Inflammatory macrophage (primary cell): ENCODE results near the gene CEND1.
A peak's percentile ranks its signal among the peaks of the same experiment; 100 is the strongest.

Source experiments
- DNase-seq, 2 donors: peaks; one replicate each; pipeline ENCODE4 v3.0.0-alpha.2; 2020 to 2022
- total RNA-seq, 18 experiments: gene quantifications; one replicate each; lab custom pipeline; 2026; ENCODE audit warnings: mixed read lengths in 6 of 18, inconsistent platforms in 2 of 18; lab: John Stamatoyannopoulos, UW

CEND1 gene
- total RNA-seq = 0 to 0.24 (median 0) reads per million in 18 experiments

DNA sequence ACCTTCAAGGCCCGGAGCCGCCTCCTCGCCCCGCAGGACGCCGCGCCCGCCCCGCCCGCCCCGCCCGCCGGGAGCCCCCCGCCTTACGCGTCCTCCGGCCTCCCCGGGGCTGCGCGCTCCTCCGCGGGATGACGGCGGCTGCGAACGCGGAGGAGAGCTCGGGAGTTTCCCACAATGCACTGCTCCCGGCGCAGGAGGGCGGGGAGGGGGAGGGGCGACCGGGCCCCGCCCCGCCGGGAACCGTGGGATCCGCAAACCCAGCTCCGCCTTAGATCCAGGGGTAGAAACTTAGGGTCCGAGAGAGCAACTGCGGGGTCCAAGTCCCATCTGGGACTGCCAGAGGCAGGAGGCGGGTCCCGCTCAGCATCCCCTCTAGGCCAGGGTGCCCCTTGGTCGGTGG is at the start of gene CEND1:
Gene CEND1, minus strand, starts transcription at position 148 of the 400 bp plus-strand sequence. CDS start 1,514 bp downstream, outside the sequence.
- DNase-seq = no peak

DNA sequence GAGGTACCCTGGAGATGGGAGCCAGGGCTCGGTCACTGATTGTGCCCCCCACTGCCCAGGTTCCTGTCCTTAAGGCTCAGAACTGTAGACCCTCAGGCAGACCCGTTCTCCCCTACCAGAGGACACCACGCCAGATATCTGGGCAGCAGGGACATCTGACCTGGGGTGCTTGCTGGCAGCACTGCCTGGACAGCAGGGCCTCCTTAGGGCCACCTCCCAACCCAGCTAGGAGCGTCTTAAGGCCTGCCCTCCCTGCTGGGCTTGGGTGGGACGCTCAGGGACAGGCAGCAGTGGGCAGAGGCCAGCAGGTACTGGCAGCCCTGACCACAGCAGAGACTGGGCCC is 49.4 kb upstream of the CEND1 start:
- DNase-seq = no peak

DNA sequence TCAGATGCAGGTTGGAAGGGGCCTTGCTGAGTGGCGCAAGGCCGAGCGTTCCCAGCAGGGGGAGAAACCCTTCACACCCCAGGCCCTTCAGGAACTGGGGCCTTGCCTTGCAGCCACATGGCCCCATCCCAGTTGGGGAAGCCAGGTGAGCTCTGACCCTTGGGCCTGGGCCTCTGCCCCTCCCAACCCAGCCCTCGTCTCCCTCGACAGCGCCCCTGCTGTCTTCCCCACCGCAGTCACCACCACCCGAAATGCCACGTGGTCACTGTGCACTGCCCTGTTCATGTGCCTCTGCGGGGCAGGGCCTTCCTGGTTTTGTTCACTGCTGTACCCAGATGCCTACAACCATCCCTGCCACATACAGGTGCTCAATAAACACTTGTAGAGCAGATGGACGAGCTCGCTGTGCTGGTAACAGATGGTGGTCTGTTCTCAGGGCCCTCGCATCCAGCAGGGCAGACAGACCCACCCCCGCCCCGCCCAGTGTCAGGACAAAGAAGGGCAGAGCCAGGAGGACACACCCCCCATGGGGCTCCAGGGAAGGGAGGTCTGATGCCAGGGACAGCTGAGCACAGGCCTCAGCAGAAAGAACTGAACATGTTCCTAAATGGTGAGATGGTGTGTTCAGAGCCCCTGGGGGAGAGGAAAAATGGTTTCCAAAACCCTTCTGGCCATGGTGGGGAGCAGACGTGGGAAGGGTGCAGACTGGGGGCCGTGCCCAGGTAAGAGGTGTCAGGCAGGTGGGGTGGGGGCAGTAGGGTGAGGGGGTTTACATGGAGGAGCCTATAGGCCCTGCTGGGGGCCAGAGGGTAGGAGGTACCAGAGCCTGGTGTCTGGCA is 48.8 kb upstream of the CEND1 start:
- DNase-seq = no peak

DNA sequence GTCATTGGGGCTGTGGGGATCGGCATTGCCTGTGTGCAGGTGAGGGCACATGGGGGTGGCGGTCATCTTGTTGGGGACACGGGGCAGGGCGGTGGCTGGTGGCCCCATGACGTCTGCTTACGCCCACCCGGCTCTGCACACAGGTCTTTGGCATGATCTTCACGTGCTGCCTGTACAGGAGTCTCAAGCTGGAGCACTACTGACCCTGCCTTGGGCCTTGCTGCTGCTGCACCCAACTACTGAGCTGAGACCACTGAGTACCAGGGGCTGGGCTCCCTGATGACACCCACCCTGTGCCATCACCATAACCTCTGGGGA is 48.1 kb upstream of the CEND1 start:
- no peak for DNase-seq

DNA sequence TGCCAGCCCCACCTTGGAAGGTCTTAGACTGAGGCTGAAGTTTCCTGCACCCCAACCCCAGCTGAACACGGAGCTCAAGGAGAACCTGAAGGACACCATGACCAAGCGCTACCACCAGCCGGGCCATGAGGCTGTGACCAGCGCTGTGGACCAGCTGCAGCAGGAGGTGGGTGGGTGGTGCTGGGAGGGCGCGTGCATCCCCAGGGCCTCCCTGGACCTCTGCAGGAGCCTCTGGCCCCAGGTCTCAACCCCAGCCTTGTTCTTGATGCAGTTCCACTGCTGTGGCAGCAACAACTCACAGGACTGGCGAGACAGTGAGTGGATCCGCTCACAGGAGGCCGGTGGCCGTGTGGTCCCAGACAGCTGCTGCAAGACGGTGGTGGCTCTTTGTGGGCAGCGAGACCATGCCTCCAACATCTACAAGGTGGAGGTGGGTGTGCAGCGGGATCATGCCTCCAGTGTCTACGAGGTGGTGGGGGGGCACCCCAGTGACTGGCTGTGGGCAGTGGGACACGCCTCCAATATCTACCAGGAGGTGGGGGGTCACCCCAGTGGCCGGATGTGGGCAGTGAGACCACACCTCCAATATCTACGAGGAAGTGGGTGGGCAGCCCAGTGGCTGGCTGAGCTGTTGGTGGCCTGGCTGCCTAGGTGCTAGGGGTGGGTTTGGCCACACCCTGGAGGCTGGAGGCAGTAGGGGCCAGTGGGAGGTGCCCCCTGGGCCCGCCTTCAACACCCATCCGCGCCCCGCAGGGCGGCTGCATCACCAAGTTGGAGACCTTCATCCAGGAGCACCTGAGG is 47.5 kb upstream of the CEND1 start:
- no peak for DNase-seq

DNA sequence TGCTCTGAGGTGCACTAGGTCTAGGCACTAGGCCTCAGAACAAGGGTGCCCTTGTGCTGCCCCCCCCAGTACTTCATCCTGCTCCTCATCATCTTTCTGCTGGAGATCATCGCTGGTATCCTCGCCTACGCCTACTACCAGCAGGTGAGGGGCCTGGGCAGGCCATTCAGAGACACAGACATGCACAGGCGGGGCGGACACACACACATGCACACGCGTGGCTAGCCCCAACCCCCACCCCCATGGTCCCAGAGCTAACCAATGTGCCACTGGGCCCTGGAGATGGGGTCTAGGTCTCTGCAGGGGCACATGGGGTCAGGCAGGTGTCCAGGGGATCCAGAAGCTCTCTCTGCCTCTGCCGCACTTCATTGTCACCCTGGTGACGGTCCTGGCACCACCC is 46.8 kb upstream of the CEND1 start:
- DNase-seq = no peak

DNA sequence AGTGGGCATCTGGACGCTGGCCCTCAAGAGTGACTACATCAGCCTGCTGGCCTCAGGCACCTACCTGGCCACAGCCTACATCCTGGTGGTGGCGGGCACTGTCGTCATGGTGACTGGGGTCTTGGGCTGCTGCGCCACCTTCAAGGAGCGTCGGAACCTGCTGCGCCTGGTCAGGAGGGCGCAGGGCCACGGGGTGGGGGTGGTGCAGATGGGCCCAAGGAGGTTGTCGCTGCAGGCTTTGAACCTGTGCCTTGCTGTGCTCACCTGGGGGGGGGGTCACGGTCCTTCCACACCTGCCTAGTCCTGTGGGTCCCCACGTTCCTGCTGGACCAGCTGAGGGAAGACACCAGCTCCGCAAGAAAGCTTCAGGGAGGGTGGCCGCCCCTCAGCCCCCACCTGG is 46.4 kb upstream of the CEND1 start:
- DNase-seq = no peak

DNA sequence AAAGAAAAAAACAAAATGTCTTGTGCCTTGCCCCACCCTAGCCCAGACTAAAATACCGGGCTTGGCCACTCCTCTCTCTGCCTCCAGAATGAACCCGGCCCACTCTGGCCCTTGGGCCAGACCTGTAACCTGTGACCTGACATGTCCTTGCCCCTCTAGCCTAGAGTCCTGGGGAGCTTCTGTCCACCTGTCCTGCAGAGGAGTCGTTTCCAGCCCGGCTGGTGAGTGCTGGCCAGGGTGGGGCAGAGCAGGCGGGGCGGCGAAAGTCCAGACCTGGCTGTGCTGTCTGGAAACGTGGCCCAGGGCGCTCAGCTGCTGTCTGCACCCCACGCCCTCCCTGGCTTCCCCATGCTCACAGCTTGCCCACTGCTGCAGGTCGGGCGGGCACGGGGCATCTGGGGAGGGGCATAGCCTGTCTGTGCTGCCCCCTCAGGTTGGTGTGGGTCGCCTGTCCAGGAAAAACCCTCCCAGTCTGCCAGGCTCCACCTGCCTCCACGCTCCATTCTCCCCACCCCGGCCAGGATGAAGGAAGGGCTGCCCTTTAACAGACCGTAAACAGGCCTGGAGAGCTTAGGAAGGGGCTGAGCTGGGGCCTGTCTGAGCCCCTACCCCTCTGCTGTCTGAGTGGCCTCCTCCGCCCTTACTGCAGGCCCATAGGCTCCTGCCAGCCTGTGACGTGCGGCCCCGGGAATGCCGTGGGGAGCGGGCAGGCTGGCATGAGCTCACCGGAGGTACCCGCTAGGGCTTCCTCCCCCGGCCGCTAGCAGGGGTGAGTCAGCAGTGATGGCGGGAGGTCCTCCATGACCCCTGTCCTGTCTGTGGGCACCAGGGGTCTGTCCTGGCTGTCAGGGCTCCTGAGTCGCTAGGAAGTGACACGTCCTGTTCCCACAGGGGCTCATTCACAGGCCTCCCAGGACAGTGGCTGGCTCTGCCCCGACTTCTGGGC is 44.8 kb upstream of the CEND1 start:
- DNase-seq = peak; percentile 30 to 50

DNA sequence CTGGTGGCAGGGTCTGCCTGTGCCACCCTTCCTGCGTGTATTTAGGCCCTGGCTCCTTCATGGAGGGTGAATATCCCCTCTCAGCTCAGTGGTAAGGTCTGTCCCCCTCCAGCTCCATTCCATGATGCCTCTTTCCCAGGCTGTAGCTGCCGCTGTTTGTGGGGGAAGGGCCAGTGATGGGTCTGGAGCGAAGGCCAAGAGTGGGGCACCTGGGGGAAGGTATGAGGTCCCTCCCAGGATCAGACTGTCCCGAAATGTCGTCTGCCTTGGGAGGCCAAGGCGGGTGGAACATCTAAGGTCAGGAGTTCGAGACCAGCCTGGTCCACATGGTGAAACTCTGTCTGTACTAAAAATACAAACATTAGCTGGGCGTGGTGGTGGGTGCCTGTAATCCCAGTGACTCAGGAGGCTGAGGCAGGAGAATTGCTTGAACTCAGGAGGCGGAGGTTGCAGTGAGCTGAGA is 44.0 kb upstream of the CEND1 start:
- DNase-seq = peak in 1 of 2 donors; percentile 48

DNA sequence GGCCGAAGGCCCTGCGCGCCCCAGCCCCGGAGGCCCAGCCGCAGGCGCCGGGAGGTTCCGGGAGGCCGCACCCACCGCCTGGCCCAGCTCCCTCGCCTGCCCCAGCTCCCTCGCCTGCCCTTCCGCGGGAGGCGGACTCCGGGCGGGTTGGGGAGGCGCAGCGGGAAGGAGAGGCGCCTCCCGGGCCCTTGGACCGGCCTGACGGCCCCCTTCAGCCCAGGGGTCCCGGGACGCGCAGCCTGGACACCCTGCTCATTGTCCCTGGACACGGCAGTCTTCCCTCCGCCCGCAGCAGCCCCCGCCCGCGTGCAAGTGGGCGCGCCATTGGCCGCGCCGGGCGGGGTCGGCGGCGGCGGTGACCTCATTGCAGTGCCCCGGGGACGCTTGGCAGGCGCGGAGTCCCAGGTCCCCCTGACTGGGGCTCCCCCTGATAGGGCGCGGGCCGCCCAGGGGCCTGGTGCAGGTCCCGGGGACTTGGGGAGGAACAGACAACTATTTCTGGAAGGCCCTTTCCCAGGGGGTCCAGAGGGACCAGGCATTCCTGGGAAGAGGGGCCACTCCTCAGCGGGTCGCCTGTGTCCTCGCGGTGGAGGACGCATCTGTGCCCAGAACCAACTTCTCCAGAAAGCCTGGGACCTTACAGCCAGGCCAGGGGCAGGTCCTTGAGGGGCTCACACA is 43.4 kb upstream of the CEND1 start:
- peak; percentile 24 to 57 for DNase-seq

DNA sequence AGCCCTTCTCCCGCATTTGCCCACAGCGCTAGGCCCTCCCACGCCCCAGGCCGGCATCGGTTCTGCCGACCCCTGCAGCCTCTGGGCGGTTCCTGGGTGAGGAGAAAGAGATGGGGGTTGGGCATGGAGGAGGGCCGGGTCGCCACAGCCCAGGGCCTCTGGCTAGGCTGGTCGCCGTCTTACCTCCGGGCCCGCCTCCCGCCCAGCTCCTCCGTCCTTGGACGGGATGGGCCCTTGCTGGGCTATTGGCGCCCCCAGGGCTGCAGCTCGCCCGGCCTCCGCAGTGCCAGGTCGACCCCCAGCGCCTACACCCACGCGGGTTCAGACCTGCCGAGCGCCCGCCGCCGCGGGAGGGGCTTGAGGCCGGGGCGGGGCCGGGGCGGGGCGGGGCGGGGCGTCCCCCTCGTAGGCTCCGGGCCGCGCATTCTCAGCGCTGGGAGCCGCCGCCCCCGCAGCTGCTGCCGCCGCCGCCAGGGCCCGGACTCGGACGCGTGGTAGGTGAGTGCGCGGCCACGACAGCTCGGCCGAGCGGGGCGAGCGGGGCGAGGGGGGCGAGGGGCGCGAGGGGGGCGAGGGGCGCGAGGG is 42.7 kb upstream of the CEND1 start, which contains the start of gene CD151:
Gene CD151, plus strand, starts transcription at position 424 of the 585 bp plus-strand sequence. CDS start 3,118 bp downstream, outside the sequence.
- DNase-seq = peak; percentile 59 to 72

DNA sequence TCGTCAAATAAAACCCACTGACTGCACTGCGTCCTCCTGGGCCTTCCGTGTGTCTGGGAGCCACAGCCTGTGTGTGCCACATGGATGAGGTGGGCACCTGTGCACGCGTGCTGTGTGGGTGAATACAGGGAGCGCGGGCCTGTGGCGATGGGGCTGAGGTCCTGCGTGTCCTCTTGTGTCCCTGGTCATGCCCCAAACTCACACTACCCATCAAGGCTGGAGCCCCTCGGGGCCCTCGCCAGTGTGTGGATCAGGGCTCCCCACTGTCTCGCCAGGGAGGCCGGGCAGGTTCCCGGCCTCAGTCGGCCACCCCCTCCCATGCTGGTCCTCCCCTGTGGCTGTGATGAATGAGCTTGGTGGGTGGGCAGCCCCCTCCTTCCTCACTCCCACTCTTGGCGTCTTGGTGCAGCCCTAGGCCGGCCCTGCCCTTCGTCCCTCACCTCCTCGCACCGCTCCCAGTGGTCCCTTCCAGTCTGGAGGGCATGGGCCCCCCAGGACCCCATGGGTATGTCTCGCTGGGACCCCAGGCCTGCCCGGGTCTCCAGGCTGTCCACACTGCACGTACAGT is 42.2 kb upstream of the CEND1 start:
- DNase-seq = no peak

DNA sequence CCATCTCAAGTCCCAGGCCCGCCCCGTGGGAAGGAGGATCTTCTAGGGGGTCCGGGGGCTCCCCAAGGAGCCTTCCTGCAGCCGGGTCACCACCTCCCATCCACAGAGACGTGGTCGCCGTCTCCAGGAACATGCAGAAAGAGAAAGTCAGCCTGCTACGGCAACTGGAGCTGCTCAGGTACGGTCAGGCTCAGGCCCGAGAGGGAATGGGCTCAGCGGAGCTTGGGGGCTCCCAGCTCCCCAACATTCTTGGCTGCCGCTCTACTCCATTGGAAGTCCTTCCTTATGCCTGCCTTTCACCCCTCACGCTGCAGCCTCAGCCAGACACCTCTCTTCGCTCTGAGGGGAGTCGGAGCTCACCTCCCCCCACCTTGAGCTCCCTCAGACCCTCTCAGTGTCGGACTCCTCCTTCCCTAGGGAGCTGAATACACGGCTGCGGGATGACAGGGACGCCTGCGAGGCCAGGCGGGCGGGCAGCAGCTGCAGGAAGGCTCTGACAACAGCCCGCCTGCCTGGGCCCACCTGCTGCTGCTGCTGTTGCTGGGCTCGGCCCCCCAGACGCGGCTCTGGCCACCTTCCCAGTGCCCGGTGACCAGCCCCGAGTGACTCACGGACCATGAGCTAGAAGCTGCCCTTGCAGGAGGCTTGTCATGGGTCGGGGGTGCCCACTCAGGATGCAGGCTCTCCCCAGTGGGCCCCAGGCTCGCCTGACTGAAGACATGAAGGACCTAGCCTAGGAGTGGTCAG is 41.4 kb upstream of the CEND1 start:
- no peak for DNase-seq

DNA sequence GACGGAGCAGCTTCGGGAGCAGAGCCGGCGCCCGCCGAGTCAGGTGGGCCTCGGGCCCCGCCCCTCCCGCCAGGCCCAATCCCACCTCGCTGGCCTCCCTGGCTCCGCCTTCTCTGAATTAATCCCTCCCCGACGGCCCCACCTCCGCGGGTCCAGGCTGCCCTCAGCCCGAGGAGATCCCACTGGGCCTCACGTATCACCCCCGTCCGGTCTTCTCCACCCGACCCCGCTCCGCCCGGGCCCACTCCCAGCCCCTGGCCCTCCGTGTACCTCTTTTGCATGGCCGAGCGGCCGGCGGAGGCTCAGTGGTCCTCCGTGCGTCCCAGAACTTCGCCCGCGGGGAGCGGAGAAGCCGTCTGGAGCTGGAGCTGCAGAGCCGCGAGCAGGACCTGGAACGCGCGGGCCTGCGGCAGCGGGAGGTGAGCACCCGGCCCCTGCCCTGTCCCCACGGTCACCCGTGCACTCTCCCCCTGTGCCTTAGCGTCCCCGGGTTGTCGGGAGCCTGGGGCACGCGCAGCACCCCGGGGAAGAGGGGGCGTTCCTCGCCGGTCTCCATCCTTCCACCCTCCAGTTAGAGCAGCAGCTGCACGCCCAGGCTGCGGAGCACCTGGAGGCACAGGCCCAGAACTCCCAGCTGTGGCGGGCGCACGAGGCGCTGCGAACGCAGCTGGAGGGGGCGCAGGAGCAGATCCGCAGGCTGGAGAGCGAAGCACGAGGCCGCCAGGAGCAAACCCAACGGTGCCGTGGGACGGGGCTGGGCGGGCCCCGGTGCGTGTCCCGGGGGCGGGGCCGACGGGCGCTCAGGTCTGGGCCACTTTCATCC is 40.6 kb upstream of the CEND1 start:
- peak; percentile 18 to 57 for DNase-seq

DNA sequence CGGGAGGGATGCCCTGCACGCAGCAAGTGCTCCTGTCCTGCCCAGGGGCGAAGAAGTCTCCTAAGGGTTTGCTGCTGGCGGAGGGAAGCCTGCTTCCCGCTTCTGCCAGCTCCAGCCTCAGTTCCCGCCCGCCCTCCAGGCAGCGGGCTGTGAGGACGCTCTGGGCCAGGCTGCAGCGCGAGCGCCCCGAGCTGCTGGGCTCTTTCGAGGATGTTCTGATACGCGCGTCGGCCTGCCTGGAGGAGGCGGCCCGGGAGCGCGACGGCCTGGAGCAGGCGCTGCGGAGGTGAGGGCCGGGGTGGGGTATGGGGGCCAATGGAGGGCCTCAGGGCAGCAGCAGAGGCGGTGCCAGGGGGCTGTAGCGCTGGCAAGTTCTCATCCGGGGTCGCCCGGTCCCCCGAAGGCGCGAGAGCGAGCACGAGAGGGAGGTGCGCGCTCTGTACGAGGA is 40.0 kb upstream of the CEND1 start:
- no peak for DNase-seq

DNA sequence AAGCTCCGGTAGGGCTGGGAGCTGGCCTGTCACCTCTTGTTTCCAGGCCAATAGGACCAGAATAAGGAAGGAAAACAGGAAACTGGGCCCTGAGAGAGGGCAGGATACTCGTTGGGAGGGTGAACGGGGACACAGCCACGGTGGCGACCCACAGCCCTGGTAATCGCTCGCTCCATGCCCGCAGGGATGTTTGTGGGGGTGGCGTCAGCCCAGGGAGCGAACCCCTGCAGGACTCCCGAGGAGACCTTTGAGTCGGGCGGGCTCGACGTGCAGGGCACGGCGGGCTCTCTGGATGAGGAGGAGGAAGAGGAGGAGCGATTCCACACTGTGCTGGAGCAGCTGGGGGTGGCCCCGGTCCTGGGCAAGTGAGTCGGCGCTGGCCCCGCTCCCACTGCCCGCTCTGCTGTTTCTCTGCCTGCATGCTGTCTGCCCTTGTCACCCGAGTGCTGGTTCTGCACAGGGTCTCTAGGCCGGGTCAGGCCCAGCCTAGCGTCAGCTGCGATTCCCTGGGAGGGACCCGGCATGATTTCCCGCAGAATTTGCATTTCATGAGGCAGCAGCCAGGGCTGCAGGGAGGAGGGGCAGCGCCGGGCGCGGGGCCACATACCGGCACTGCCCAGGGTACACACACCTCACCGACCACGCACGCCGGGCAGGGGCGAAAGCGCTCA is 39.4 kb upstream of the CEND1 start:
- DNase-seq = no peak

DNA sequence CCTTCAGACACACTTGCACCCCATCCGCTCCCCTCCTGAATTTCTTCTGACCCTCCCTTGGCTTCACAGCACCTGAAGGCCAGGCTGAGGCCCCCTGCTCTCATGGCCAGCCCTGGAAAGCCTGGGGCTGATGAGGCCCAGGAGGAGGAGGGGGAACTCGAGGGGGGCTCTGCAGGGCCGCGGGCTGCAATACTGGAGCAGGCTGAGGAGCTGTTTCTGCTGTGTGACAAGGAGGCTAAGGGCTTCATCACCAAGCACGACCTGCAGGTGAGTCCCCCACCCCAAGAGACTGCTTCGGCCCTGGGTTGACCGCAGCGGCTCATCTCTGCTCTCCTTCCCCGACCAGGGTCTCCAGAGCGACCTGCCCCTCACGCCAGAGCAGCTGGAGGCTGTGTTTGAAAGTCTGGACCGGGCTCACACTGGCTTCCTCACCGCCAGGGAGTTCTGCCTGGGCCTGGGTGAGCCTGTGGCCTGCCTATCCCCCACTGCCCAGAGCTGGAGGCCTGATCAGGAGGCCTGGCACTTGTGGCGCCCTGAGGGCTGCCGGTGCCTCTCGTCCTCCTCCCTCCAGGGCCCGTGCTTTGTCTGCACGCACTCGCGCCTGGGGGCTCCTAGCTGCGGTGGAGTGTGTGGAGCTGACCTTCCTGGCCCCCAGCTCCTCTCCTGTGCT is 38.8 kb upstream of the CEND1 start:
- DNase-seq = no peak

DNA sequence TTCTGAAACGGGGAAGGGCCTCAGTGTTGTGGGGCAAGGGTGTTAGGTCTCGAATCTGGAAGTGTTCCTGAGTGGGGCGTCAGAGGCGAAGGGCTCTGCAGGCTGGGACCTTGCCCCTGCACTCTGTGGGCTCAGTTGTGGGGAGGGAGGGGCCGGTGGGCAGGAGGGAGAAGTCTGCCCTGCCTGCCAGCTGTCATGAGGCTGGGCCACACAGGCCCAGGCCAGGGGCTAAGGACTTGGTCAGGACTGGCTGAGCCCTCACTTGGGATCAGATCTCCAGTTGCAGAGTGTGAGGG is 38.0 kb upstream of the CEND1 start, which contains the start of gene CRACR2B:
Gene CRACR2B, plus strand, starts transcription at position 23 of the 296 bp plus-strand sequence. CDS start 689 bp downstream, outside the sequence.
- no peak for DNase-seq
